Stimulated activated CD8-positive, alpha-beta memory T cell treated with anti-CD3 and anti-CD28 coated beads, Interleukin-15, amount 100 ng/mL, for 48 hours (primary cell): Measurements from ENCODE around the gene HOXC5.

ENCODE experiments used
- DNase-seq, 2 donors: peaks; one replicate each; pipeline ENCODE4 v3.0.0-alpha.2; 2020; ENCODE audit warnings: low read depth in 2 of 2

The HOXC5 gene

DNA sequence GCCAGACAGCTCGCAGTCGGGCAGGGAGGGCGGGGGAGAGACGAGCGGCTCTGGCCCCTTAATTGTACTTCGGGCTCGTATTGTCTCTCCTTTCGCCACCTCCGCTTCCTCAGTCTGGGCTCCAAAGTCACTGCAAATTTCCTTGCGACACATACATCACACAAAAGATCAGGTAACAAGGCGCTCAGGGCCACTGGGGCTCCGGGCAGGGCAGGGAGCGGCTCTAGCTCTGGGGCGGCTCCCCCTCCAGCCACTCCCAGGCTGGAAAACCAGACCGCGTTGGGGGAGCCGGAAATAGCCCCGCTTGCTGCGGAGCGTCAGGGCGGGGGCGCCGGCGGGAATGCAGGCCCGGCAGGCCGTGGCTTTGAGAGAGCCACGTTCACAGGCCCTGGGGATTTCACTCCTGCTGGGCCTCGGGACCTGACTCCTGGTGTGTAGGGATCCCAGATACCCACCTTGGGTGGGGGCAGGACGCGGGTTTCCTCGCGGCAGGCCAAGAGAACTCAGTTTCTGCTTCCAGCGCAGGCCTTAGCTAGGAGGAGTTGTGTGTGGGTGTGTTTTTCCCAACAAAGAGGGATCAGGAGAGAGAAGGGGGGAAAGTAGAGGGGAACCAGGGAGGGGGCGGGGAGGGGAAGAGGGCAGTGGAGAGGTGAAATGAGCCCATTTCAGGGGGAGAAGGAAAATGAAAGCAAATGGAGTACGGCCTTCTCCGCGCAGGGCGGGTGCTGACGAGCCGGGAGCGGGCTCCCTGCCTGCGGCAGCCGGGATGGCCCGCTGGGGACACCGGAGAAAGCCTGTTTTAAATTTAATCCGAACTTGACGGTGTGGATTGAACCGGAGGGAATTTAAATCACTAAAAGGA, 37.2 kb upstream of the HOXC5 start:
- DNase-seq: no peak

DNA sequence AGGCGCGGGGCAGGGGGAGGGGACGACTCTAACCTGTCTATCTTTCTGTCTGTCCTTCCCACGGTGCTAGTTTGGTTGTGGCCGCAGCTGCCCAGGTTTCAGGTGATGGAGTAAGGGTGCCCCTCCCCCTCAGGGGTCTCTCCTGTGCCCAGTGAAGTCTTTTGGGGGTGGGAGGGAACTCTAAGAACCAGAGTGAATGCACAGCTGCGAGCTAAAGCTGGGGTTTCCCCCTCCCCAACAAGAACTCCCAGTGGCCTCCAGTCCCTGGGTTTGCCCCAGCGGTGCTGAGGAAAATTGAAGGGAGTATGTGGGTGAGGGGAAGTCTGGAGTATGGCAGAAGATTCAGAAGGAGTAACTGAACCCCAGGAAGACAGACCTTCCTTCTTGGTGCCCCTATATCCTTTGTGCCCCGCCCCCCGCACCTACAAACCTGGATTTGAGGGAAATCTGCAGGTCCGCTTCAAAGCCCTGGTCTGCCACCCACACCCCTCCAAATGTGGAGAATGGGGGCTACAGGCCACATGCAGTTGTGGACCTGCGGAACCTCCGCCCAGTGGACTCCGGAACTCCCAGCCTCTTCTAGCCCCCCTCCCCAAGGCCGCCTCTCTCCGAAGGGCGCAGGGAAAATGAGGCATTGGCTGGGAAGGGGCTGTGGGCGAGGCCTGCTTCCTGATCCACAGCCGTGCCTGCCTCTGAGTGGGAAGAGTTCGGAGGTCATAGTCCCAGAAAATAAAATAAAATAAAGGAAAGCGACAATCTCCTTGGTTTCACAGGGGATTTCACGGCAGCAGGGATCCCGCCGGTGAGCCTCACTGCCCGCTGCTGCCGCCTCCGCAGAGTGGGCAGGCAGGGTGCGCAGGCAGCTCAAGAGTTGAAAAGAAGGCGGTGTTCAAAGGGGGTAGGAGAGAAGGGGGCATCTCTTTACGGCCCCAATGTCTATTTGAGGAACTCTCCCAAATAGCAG, 36.3 kb upstream of the HOXC5 start:
- no peak for DNase-seq

DNA sequence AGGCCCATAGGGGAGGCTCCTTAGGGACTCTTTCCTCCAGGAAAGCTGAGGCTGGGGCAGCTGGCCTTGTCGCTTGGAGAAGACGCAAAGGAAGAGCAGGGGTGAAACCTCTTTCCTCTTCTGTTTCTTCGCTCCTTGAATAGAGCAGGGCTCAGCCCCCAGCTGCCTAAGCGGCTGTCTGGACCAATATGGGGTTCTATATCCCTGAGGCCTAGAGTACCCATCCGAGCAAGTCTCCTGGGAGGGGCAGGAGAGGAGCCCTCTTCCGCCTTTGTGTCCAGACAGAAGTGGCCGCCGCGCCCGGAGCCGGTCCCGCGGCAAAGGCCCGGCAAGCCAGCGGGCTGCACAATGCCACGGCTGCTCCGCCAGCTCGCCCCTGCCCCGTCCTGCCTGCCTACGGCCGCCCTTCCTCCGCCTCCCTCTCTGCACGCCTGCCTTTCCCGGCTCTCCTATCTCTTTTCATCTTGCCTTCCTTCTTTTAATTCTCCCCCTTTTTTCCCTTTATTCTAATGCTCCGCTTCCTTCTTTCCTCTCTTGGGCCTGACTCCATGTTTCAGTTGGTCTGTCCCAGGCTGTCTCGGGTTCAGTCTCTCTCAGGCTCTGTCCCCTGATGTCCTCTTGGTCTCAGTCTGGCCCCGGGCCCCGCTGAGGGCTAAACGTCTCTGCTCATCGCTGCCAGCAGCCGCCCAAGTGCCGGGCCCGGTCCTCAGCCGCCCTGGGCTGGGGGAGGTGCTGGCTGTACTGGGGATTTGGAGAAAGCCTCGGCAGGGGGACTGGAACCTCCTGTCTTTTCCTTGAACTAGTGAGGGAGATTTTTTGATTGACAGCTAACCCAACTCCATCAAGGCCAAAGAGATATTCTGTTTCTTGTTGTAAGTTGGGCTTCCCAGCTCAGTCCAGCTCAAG, 35.4 kb upstream of the HOXC5 start:
- DNase-seq: no peak

DNA sequence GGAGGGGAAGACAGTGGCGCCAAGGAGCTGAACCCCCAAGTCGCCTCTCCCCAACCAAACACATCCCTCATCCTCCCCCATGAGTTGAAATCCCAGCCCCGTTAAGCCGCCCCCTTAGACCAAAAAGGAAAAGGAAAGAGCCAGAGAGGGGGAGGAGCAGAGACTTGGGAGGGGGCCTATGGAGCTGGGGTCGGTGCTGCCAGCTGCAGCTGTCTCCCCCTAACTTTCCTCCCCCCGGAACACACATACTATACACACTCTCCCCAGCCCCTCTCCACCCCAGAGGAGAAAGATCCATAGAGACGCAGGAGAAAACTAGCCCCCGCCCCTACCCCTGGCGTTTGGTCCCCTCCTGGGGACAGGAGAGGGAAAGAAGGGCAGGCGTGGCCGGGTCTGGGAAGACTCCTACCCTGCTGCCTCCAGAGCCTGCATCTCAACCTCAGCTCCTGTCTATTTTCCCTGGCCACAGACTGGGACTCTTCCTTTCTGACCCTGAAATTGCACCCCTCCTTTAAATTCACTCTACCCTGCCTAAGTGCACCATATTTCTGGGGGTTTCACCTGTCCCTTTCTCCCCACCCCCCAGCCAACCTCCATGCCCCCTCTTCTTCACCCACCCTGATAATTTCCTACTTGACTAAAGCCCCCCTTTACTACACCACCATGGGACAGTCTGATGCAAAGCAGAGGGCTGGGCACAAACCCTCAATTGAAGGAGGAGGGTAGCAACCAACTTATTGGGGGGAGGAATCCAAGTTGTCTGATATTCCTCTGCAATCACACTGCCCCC, 34.5 kb upstream of the HOXC5 start:
- DNase-seq: no peak

DNA sequence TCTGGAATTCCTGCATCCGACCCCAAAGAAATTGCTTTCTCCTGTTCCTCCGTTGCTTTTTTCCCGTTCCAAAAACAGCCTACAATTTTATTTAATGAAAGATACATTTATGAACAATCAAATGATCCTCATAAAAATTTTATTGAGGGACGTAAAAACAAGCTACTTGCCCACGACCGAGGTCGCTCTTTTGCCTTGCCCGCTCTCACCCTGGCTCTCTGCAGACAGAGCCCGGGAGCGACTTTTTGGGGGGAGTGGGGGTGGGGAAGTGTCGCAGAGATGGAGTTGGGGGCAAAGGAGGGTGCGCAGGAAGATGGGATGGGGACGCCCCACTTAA, 34.0 kb upstream of the HOXC5 start:
- no peak for DNase-seq

DNA sequence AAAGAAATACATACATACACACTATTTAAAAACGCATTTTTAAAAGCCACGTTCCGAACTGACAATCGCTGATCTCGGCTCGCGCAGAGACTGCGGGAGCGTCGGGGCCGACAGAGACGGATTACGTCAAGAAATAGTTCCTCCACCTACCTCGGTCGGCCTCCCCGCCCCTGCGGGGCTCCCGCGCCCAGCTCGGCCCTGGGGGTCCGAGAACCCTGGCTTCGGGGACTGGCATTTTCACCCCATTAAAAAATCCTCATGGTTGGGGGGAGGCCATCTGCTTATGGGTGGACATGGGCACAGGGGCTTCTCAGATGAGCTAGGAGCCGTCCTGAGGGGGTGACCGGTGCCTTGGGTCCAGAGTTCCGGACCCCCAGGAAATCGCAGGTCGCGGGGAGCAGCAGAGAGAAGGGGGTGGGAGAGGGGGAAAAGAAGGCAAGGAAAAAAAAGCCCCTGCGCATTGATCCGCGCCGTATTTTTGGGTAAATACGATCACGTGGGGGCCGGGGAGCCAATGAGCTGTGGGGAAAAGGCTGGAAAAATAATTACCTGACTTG, 33.2 kb upstream of the HOXC5 start:
- no peak for DNase-seq

DNA sequence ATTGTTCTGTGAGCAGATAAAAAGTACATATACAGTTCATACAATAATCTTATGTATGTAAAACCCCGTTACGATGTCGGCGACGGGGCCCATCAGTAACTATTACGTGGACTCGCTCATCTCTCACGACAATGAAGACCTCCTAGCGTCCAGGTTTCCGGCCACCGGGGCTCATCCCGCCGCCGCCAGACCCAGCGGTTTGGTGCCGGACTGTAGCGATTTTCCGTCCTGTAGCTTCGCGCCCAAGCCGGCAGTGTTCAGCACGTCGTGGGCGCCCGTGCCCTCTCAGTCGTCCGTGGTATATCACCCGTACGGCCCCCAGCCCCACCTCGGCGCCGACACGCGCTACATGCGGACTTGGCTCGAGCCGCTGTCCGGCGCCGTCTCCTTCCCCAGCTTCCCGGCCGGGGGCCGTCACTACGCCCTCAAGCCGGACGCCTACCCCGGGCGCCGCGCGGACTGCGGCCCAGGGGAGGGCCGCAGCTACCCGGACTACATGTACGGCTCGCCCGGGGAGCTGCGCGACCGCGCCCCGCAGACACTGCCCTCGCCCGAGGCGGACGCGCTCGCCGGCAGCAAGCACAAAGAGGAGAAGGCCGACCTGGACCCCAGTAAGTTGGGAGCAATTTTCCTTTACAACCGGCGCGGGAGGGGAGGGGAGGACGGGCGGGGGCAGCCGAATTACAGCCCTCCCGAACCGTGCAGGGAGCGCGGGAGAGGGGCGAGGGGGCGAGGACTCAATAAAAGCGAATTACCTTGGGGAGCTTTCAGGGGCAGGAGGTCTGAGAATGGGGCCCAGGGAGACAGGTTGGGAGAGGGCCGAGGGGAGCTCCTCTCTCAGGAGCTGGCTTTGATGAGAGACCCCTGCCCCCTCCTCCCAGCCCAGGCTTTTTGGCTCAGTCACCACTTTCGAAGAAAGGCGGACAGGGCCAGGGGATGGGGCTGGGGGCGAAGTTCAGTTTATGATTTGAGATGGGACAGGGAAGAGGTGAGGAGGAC, 32.4 kb upstream of the HOXC5 start, which contains the start of gene HOXC9:
Gene HOXC9, plus strand, starts transcription at position 46 of the 999 bp plus-strand sequence. Its CDS starts 28 bp downstream, at position 74.
- DNase-seq: no peak

DNA sequence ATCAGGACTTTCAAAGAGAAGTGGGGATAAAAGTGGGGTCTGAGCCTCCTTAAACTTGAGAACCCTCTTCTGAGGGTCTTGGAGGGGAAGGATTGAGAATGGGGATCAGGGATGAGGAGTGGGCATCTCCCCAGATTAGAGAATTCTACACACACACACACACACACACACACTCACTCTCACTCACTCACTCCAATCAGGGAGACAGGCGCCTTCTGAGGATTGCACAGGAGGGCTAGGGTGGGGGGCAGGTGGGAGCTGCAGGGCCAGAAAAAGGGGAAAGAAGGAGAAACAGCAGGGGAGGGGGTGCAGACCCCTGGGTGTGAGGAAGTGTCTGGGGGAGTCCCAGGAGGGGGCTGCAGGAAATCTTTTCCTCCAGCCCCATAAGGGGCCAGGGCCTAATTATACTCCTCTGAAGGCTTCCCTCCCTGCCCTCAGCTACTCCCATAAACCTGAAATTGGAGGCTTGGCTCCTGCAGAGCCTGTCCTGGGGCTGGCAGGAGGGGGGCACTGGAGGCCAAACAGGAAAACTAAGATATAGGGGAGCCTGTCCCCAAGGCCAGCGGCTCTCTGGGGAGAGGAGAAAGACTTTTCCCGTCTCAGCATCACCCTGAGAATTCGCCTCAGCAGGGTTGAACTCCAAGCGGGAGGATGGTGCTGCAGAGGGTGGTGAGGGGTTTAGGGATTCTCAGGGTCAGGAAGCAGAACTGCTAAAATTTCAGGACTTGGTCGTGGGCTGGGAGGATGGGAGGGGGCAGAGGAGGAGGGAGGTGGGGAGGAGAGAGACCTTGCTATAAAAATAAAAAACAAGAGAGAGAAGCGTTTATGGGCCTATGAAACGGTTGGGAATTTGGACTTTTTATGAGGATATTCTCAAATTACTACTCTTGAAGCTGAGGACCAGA, 31.3 kb upstream of the HOXC5 start:
- DNase-seq: no peak

DNA sequence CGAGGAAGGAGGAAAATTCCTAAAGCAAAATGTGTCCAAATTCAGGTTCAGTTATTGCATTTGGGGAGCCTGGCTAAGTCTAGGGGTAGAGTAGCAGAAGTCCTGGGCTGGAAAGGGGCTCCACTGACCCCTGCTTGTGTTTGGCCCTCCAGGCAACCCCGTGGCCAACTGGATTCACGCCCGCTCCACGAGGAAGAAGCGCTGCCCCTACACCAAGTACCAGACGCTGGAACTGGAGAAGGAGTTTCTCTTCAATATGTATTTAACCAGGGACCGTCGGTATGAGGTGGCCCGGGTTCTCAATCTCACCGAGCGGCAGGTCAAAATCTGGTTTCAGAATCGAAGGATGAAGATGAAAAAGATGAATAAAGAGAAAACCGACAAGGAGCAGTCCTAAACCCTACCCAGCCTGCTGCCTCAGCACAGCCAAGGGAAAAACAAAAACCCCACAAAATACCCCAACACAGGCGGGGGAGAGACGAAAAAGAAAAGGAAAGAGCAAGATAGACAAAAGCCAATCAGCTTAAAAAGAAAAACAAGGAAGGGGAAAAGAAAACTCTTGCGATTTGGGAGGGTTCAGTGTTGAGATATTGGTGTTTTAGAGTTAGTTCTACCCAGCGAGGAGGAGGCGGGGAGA, 30.5 kb upstream of the HOXC5 start:
- DNase-seq: no peak

DNA sequence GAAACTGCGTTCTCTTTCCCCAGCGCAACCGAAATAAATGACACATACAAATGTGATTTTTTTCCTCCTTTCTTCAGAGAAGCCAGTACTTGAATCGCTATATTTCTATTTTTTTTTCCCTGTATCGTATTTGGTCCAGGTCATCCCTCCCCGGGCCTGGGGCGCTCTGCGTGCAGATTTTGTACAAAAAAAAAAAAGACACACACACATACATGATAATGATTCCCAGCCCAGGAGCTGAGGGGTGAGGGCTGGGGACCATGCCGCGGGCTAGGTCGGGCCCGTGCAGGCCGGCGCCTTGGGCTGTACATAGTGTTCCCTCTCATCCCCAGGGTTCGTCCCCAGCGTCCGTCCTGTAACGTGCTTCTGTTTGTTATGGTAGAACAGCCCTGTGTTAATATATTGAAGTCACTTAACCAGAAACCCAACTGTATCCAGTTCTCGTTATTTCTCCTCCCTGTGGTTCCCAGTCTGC, 29.9 kb upstream of the HOXC5 start:
- DNase-seq: no peak

DNA sequence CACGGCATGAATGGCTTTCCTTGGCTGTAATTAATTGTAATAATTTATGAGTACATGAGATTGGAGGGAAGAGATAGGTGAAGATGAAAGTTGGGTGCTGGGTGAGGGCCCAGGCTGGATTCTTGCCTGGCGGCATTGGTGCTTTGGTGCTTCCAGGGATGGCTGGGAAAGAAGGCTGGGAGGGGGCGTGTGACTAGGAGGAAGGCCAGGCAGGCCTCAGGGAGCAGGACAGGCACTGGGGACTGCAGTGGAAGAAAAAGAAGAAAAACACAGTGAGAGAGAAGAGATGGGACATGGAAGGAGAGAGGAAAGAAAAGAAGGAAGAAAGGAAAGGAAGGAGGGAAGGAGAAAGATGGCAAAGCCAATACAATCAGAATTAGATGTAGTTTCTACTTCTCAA, 29.2 kb upstream of the HOXC5 start:
- no peak for DNase-seq

DNA sequence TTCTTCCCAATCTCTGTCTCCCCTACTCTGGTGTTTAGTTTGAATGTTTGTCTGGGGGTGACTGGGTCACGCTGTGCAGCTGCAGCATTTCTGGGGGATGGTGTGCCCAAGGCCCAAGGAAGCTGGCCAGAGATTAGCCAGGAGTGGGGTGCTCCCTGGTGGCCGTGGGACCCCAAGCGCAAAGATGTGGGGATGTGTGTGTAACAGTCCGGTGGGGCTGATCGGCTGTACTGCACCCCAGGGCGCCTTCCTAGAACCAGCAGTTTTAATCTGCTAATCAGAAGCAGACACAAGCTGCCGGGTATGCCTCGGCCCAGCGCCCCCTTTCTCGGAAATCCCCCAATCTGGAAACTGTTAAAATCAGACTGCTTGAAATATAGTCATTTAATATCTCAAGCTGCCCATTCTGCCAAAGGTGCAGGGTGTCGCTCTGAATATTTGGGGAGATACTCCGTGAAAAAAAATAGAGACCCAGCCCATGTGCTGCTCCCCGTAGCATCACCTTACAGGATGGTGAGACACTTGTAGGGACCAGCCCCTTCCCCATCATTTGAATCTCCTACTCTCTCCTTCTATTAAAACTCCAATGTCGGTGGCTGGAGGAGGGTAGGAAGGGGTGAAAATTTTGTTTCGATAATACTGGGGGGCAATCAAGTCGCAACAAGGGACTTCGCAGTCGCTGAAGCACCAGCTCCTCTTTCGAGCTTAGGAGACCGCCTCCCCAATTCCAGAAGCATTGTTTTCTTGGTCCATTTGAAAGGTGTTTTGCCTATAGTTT, 28.6 kb upstream of the HOXC5 start:
- no peak for DNase-seq

DNA sequence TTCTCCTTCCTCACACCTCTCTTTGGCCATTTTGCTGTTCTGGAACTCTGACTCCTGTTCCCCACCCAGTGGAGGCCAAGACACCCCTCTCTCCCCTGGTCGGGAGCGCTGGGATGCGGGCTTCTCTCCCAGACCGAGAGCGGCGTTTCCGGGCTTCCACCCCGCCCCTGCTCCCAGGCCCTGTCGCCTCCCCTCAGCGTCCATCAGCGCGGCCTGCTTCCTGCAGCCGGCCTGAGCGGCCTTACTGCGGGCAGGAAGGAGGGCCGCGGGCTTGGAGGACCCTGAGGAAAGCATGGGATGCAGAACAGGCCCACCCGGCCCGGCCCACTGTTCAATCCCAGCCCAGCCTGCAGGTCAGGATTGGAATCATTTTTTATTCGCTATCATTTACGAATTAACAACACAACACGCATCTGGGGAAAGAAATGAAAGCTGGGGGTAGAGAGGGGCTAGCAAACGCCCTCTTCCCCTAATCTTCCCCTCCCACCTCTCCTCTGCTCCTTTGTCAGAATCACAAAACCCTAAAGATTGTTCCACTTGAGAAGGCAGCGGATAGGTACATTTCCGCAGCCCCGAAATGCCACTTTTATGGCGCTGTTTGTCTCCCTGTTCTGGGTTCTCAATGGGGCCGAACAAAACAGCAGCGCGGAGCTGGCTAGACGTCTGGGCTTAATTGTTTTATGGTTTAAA, 27.9 kb upstream of the HOXC5 start:
- no peak for DNase-seq

DNA sequence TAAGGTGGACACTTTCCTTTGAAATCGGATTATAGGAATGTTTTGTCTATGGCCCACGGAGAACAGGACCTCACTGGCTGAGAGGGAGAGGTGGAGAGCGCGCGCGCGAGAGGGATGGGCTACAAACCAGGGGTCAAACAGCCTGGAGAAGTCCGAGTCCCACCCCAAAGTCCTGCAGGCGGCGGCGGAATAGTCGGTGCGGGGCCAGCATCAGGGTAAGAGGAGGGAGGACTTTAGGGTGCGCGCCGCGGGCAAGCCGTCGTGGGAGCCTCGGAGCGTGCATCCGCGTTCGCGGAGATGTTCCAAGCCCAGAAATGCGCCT, 27.4 kb upstream of the HOXC5 start:
- DNase-seq: no peak

DNA sequence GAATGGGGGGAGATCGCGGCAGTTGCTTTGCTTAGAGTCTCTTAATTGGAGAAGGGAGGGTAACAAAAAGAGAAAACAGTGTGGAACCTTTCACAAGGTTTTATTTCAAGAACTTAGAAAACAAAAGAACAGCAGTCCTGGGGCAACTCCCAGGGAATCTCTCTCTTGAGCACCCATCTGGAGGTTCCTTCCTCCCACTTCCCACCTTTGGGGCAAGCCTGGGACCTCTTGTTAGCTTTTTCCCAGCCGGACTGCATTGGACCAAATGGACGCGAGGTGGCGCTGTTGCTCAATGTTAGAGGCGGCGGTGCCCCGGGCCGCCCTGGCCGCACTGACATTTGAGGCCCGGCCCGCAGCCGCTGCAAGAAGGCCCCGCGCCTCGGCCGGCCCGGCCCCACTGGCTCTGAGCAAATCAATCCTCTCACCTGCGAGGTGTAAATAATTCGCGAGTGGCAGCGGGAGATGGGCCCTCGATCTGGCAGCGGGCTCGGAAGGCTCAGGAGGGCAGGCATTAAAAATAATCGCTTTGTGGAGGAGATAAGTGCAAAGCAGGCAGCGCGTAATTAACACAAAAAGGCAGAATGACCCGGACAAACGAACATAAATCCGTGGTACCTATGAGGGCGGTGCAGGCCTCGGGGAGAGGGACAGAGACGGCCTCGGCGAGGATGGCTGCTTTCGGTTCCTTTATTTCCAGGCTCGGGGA, 26.8 kb upstream of the HOXC5 start:
- peak; percentile 61 to 64 for DNase-seq
